ENCODE results near the gene NDUFAF5. TPM values are rescaled to one million over a fixed set of nuclear protein-coding genes. Genes with fewer than 3 reads are reported as not detected.
A peak's percentile ranks its signal among the peaks of the same experiment; 100 is the strongest.

NDUFAF5 gene
- total RNA-seq, 2 donors from 2014 or later = 25.2 to 29.9 TPM

DNA sequence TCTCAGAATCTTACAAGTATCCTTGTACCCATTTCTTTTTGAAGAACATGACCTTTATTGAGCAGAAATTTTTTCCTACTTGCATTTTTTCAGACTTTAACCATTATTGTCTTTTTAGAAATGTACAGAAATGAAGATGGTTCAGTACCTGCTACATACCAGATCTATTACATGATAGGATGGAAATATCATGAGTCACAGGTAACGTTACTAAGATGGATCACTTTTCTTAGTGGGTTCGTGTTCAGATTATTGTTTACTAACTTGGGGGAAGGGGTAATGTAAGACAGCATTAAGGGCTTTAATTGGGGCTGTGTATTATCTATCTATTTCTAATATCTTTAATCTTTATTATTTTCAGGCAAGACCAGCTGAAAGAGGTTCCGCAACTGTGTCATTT is 31.9 kb downstream of the NDUFAF5 start:
- Histone ChIP-seq H3K27ac (no peak overlapping the region), H3K4me1 (no peaks in the 10 kb centered on the region), H3K36me3 (peaks cover 68% of the 10 kb centered on the region), H3K9me3 (no peaks in the 10 kb centered on the region), H3K27me3 (no peaks in the 10 kb centered on the region), H3K4me3 (no peak overlapping the region)
- no peak for DNase-seq (ENCODE audit: low spot score)
- TF ChIP-seq, protein P1, sequence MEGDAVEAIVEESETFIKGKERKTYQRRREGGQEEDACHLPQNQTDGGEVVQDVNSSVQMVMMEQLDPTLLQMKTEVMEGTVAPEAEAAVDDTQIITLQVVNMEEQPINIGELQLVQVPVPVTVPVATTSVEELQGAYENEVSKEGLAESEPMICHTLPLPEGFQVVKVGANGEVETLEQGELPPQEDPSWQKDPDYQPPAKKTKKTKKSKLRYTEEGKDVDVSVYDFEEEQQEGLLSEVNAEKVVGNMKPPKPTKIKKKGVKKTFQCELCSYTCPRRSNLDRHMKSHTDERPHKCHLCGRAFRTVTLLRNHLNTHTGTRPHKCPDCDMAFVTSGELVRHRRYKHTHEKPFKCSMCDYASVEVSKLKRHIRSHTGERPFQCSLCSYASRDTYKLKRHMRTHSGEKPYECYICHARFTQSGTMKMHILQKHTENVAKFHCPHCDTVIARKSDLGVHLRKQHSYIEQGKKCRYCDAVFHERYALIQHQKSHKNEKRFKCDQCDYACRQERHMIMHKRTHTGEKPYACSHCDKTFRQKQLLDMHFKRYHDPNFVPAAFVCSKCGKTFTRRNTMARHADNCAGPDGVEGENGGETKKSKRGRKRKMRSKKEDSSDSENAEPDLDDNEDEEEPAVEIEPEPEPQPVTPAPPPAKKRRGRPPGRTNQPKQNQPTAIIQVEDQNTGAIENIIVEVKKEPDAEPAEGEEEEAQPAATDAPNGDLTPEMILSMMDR (IDR thresholded peaks at IDR 0.05) = no peak

DNA sequence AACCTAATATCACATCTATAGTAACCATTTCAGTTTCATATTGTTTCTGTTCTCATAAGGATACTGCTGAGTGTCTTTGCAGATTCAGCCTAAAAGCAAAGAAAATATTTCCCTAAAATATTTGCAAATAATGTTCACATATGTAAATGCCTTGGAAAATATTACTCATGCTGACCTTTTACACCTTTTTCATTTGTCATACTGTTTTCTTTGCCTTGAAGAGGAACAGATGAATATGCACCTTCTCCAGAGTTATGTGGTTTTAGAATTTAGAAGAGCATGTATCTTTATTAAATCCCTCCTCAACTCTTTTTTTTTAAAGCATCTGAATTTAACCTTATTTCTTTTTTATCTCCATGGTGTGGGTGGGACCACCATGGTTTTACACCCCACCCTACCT is 32.5 kb downstream of the NDUFAF5 start:
- Histone ChIP-seq H3K4me1 (no peaks in the 10 kb centered on the region), H3K9me3 (peaks cover 0 to 3% of the 10 kb centered on the region in 2 donors), H3K27ac (no peak overlapping the region), H3K4me3 (no peak overlapping the region), H3K36me3 (peaks cover 63% of the 10 kb centered on the region), H3K27me3 (no peaks in the 10 kb centered on the region)
- DNase-seq (ENCODE audit: low spot score) = no peak
- TF ChIP-seq, protein P1 (IDR thresholded peaks at IDR 0.05) = no peak

DNA sequence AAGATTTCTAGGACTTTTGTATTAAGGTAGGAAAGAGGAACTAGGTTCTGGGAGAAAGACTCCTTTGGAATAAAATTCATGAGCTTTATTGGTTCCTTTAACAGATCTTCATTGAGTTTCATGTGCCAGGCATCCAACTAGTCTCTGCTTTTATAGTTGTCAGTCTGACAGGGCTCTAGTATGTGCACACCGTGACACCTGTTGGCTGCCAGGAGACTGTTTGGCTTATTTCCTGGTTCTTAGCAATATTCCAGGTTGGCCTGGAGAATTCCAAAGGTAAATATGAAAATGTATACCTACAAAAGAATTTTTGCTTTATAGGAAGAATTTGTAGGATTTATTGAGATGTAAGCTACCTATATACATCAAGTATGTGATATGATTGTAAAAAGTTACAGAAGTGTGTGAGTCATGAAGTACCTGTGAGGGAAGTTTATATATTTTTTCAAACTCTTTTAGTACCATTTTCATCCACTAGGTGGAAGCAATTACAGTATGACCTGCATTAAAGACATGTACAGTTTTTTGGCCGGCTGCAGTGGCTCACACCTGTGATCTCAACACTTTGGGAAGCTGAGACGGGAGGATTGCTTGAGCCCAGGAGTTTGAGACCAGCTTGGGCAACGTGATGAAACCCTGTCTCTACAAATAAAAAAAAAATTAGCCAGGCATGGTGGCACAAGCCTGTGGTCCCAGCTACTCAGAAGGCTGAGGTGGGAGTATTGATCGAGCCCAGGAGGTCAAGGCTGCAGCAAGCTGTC is 35.2 kb downstream of the NDUFAF5 start:
- TF ChIP-seq, protein P1 (IDR thresholded peaks at IDR 0.05) = peak; percentile 66 to 78
- peaks cover 38% of the 10 kb centered on the region for H3K36me3 ChIP-seq
- peaks cover 0 to 3% of the 10 kb centered on the region in 2 donors for H3K9me3 ChIP-seq
- H3K4me1 ChIP-seq = no peaks in the 10 kb centered on the region
- H3K27ac ChIP-seq = no peak overlapping the region
- no peaks in the 10 kb centered on the region for H3K27me3 ChIP-seq
- H3K4me3 ChIP-seq = no peak overlapping the region
- DNase-seq (ENCODE audit: low spot score) = no peak

DNA sequence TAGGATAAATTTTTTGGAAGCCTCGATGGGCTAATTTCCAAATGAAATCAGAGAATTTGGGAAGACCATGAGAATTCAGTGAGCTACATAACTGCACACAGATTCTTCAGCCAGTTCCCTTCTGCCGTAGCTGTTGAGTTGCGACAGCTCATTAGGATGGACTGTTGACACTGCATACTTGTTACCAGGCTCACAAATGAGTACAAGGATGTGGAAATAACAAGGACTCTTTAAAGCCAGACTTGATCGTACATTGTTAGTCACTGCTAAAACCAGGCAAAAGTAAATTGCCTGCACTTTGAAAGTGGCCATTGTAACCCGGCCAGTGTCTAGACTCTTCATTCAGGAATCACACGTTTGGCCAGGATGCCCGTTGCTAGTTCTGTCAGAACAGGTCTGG is 37.0 kb downstream of the NDUFAF5 start:
- H3K4me3 ChIP-seq = no peak overlapping the region
- H3K36me3 ChIP-seq = peaks cover 23% of the 10 kb centered on the region
- TF ChIP-seq, protein P1 (IDR thresholded peaks at IDR 0.05) = no peak
- H3K9me3 ChIP-seq = peaks cover 0 to 3% of the 10 kb centered on the region in 2 donors
- no peak overlapping the region for H3K27ac ChIP-seq
- H3K4me1 ChIP-seq = no peaks in the 10 kb centered on the region
- H3K27me3 ChIP-seq = no peaks in the 10 kb centered on the region
- DNase-seq (ENCODE audit: low spot score) = no peak

DNA sequence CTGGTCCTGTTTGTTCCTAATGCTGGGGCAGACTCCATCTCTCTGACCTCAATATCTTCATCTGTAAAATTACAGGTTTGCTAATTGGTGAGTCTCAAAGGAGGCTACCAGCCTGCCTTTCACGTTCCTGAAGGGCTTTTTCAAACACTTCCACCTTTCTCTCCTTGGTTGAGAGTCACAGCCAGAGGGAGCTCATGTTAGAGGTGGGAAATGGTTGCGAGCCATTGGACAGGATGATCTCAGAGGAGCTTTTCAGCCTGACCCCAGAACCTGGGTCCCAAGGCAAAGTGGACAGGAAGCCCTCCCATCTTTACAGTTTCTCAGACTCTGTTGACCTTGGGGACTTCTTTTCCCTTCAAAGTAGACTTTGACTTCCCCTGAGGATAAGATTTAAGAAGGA is 37.6 kb downstream of the NDUFAF5 start:
- Histone ChIP-seq H3K9me3 (peaks cover 0 to 3% of the 10 kb centered on the region in 2 donors), H3K4me1 (no peaks in the 10 kb centered on the region), H3K36me3 (peaks cover 18% of the 10 kb centered on the region), H3K4me3 (no peak overlapping the region), H3K27ac (no peak overlapping the region), H3K27me3 (no peaks in the 10 kb centered on the region)
- TF ChIP-seq, protein P1 (IDR thresholded peaks at IDR 0.05) = no peak
- no peak for DNase-seq (ENCODE audit: low spot score)

DNA sequence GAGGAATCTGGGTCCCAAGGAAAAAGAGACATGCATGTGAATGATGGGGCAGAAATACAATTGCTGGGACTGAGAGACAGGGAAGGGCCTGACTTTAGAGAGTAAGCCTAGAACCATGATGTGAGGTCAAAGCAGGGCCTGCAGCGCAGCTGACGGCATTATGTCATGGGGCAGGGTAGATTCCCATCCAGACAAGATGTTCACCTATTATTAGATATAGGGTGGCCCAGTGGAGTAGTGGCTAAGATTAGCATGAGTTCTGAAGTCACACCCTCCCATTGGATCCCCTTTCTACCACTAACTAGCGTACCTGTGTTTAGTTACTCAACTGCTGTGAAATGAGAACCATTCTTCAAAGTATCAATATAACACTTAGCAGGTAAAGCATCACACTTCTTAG is 39.6 kb downstream of the NDUFAF5 start:
- H3K9me3 ChIP-seq = peaks cover 0 to 3% of the 10 kb centered on the region in 2 donors
- H3K36me3 ChIP-seq = peaks cover 8% of the 10 kb centered on the region
- H3K27me3 ChIP-seq = no peaks in the 10 kb centered on the region
- no peaks in the 10 kb centered on the region for H3K4me1 ChIP-seq
- DNase-seq (ENCODE audit: low spot score) = no peak
- no peak overlapping the region for H3K4me3 ChIP-seq
- H3K27ac ChIP-seq = no peak overlapping the region
- TF ChIP-seq, protein P1 (IDR thresholded peaks at IDR 0.05) = no peak
